Upper lobe of right lung (tissue), 1 donor: ENCODE results near the gene PRR33. TPM values are rescaled to one million over a fixed set of nuclear protein-coding genes. Genes with fewer than 3 reads are reported as not detected.

Source experiments
- ATAC-seq: fragments of 200-7000 bp; cut with Tn5 transposase; one replicate; pipeline ENCODE4 v1.9.1; 2020; ENCODE audit warnings: mild to moderate bottlenecking, moderate library complexity
- DNase-seq: peaks from one replicate; pipeline ENCODE4 v3.0.0-alpha.2; 2020
- H3K27ac ChIP-seq: fragments of 200-600 bp; one replicate; pipeline ENCODE4 v1.8.0; 2022
- H3K27me3 ChIP-seq: fragments of 200-600 bp; one replicate; pipeline ENCODE4 v1.8.0; 2022; ENCODE audit warnings: mild to moderate bottlenecking
- H3K36me3 ChIP-seq: fragments of 200-600 bp; one replicate; pipeline ENCODE4 v1.8.0; 2022
- H3K4me1 ChIP-seq: fragments of 200-600 bp; one replicate; pipeline ENCODE4 v1.8.0; 2022
- H3K4me3 ChIP-seq: fragments of 200-600 bp; one replicate; pipeline ENCODE4 v1.8.0; 2022; ENCODE audit warnings: mild to moderate bottlenecking
- H3K9me3 ChIP-seq: fragments of 200-600 bp; one replicate; pipeline ENCODE4 v1.8.0; 2022
- CTCF ChIP-seq: fragments of 200-600 bp; IDR thresholded peaks from one replicate; pipeline ENCODE4 v1.8.0; 2022; ENCODE audit warnings: antibody characterized with exemption
- intact Hi-C: fragments of 100-400 bp; cut with DNase I; formaldehyde crosslinking; loops from one replicate; pipeline ENCODE4 v1.11.0; 2022
- total RNA-seq: library from RNA; stranded (reverse); fragmentation: NEBNext Ultra II Directional; extraction: Animal tissue kit (Norgen Biotek cat#: 25700); gene quantifications from one replicate; pipeline ENCODE4 v1.2.1, GENCODE V29; 2021
- donor health status: DM: no; HTN: yes; CAD: no; lungs with severe emphysema.

PRR33 gene
- total RNA-seq, 1 donor from 2014 or later: not detected

DNA sequence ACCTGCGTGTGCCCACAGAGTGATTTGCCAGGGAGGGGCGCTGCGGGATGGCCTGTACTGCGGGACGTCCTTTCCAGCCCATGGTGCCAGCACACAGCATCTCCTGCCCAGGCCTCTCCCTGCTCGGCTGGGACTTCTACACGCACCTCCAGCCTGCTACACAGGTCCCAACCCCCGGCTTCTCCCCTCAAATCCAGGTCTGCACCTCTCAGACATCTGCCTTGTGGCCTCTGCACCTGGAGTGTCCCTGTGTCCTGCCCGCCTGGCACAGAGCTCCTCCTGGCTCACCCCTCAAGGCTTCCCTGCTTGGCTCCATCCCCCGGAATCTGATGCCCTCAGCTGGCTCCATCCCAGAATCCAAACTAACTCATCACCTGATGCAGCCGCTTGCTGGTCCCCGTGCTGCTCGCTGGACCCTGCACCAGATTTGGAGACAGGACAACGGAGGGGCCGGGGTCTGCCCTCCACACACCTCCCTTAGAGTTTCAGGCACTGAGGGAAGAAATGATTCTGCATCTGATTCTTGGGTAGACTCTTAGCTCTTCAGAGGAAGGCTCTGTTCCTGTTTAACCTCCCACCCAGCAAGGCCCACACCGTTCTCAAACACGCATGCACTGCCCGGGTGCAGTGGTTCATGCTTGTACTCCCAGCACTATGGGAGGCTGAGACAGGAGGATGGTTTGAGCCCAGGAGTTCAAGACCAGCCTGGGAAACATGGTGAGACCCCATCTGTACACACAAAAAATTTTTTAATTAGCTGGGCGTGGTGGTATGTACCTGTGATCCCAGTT lies 42.9 kb downstream of the PRR33 start:
- H3K36me3 ChIP-seq: no peaks in the 10 kb centered on the region
- DNase-seq (no peak), ATAC-seq (no peak)
- no peaks in the 10 kb centered on the region for H3K9me3 ChIP-seq
- H3K4me3 ChIP-seq: no peak overlapping the region
- H3K27me3 ChIP-seq: no peaks in the 10 kb centered on the region
- intact Hi-C loops: no loop called here
- no peak overlapping the region for H3K27ac ChIP-seq
- no peak for TF ChIP-seq CTCF
- peaks cover 36% of the 10 kb centered on the region for H3K4me1 ChIP-seq

GRCh38 chr11:1847926-1848639 lies 43.6 kb downstream of the PRR33 start:
- Histone ChIP-seq H3K36me3 (no peaks in the 10 kb centered on the region), H3K27ac (no peak overlapping the region), H3K27me3 (no peaks in the 10 kb centered on the region), H3K9me3 (no peaks in the 10 kb centered on the region), H3K4me3 (no peak overlapping the region), H3K4me1 (peaks cover 36% of the 10 kb centered on the region)
- ATAC-seq (no peak), DNase-seq (no peak)
- TF ChIP-seq CTCF: no peak
- intact Hi-C loops: no loop called here

DNA sequence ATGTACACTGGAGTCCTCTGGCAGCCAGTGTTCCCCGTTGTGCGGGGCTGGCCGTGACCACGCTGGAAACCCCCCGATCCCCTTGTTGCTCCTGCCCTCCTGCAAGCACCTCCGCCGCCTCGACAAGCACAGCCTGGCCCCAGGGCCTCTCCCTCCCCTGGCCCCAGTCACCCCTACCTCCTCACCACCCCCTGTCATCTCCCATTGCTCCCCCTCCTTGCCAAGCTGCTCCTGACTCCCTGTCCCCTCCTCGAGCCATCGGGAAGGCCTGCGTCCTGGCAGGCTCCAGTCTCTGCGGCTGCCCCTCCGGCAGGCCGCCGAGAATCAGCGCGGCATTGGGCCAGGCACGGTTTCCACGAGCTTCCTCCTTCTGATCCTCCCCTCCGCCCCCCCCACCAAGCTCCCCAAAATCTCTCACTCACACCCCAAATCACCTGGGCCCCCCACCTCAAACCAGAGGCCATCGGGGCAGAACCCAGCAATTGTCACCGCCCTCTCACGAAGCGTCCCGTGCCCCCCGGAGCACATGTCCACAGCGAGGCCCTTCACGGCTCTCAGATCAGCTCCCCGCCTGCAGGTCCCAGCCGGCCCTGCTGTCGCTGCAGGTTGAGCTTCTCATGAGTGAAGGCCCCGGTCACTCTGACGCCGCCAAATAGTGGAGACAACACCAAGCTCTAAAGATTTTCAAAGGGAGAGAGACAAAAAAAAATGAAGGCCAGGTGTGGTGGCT lies 44.5 kb downstream of the PRR33 start:
- H3K4me1 ChIP-seq: peaks cover 34% of the 10 kb centered on the region
- no peaks in the 10 kb centered on the region for H3K9me3 ChIP-seq
- intact Hi-C loops: no loop called here
- no peak for ATAC-seq
- H3K27me3 ChIP-seq: no peaks in the 10 kb centered on the region
- TF ChIP-seq CTCF: no peak
- H3K27ac ChIP-seq: no peak overlapping the region
- H3K4me3 ChIP-seq: no peak overlapping the region
- no peaks in the 10 kb centered on the region for H3K36me3 ChIP-seq
- DNase-seq: no peak

GRCh38 chr11:1846453-1846932 lies 45.2 kb downstream of the PRR33 start:
- intact Hi-C loops: no loop called here
- Histone ChIP-seq H3K27me3 (no peaks in the 10 kb centered on the region), H3K4me1 (peaks cover 27% of the 10 kb centered on the region), H3K36me3 (no peaks in the 10 kb centered on the region), H3K4me3 (no peak overlapping the region), H3K27ac (no peak overlapping the region), H3K9me3 (no peaks in the 10 kb centered on the region)
- ATAC-seq (no peak), DNase-seq (no peak)
- no peak for TF ChIP-seq CTCF

- Histone ChIP-seq H3K9me3 (no peaks in the 10 kb centered on the region), H3K4me3 (no peak overlapping the region), H3K4me1 (peaks cover 23% of the 10 kb centered on the region), H3K27me3 (no peaks in the 10 kb centered on the region), H3K27ac (peak overlapping the region; percentile 74), H3K36me3 (no peaks in the 10 kb centered on the region)
- no peak for TF ChIP-seq CTCF
- DNase-seq (no peak), ATAC-seq (no peak)
- intact Hi-C loops: no loop called here
Observed at GRCh38 chr11:1845561-1846452, 45.9 kb downstream of the PRR33 start.
